Cardiac muscle cell (in vitro differentiated cells and primary cell): ENCODE data around the gene EIF5AL1. TPM values are rescaled to one million over a fixed set of nuclear protein-coding genes. Genes with fewer than 3 reads are reported as not detected.
"Not testable (repeated sequence)": the region's sequence is repeated elsewhere in the genome, so short reads cannot be mapped to it uniquely, and the experiment has no call there.

Source experiments
- DNase-seq, 2 donors: peaks; one replicate each; pipeline versions ENCODE4 v3.0.0 to v3.0.0-alpha.2; 2010 to 2017; ENCODE audit warnings: low read depth in 1 of 2, low spot score in 1 of 2
- H3K27ac ChIP-seq: fragments of 200-600 bp; sonication (generic); 2 replicates; pipeline ENCODE4 v1.5.1; 2016
- H3K27me3 ChIP-seq: fragments of 200-600 bp; sonication (generic); 2 replicates; pipeline ENCODE4 v1.6.0; 2016; ENCODE audit warnings: control low read depth
- H3K36me3 ChIP-seq: fragments of 200-600 bp; sonication (generic); 2 replicates; pipeline ENCODE4 v1.5.1; 2016; ENCODE audit warnings: control low read depth
- H3K4me1 ChIP-seq: fragments of 200-600 bp; sonication (generic); 2 replicates; pipeline ENCODE4 v1.8.1; 2017; ENCODE audit warnings: low read depth, mild to moderate bottlenecking, mixed run types
- H3K4me3 ChIP-seq: fragments of 200-600 bp; sonication (generic); 2 replicates; pipeline ENCODE4 v1.5.1; 2016; ENCODE audit warnings: mild to moderate bottlenecking
- H3K9me3 ChIP-seq: fragments of 200-600 bp; sonication (generic); 2 replicates; pipeline ENCODE4 v1.5.1; 2017; ENCODE audit warnings: low read depth, mild to moderate bottlenecking, control low read depth
- polyA plus RNA-seq: library from polyadenylated mRNA; unstranded; fragments of >200 nt; fragmentation: Nextera tagmentation; extraction: Ambion mirVana; gene quantifications from 2 replicates; pipeline ENCODE4 v1.2.1, GENCODE V29; 2016
- total RNA-seq: library from RNA; depleted of rRNA; stranded (reverse); fragments of >200 nt; gene quantifications from 2 replicates; pipeline ENCODE4 v1.2.3, GENCODE V29; 2016
- TF ChIP-seq, protein P1 (sequence below): IDR thresholded peaks from 2 replicates; pipeline ENCODE4 v1.5.1; 2012; ENCODE audit warnings: low read depth, mild to moderate bottlenecking, low read length

EIF5AL1 gene
- total and polyA plus RNA-seq, 2 experiments from 2014 or later = 0.27 to 1.9 TPM

DNA sequence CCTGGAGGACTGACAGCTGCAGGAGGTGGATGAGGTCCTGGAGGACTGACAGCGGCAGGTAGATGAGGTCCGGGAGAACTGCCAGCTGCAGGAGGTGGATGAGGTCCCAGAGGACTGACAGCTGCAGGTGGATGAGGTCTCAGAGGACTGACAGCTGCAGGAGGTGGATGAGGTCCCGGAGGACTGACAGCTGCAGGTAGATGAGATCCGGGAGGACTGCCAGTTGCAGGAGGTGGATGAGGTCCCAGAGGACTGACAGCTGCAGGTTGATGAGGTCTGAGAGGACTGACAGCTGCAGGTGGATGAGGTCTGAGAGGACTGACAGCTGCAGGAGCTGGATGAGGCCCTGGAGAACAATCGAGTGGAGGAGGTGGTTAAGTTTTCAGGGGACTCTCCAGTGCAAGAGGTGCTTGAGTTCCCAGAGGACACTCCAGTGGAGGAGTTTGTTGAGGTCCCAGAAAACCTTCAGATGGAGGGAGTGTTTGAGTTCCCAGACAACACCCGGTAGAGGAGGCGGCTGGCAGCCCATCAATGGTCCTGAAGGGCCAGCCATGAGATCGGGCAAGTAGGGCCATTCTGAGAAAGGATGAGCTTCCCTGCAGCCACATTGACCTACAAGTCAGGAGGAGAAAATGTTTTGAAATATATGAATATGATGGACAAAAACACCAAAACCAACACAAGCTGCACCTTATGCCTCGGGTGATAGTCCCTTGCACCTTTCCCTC is 4.7 kb upstream of the EIF5AL1 start:
- TF ChIP-seq, protein P1, sequence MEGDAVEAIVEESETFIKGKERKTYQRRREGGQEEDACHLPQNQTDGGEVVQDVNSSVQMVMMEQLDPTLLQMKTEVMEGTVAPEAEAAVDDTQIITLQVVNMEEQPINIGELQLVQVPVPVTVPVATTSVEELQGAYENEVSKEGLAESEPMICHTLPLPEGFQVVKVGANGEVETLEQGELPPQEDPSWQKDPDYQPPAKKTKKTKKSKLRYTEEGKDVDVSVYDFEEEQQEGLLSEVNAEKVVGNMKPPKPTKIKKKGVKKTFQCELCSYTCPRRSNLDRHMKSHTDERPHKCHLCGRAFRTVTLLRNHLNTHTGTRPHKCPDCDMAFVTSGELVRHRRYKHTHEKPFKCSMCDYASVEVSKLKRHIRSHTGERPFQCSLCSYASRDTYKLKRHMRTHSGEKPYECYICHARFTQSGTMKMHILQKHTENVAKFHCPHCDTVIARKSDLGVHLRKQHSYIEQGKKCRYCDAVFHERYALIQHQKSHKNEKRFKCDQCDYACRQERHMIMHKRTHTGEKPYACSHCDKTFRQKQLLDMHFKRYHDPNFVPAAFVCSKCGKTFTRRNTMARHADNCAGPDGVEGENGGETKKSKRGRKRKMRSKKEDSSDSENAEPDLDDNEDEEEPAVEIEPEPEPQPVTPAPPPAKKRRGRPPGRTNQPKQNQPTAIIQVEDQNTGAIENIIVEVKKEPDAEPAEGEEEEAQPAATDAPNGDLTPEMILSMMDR = no peak
- Histone ChIP-seq H3K36me3 (no peaks in the 10 kb centered on the region), H3K4me1 (no peaks in the 10 kb centered on the region), H3K27ac (no peak overlapping the region), H3K4me3 (no peak overlapping the region), H3K9me3 (no peaks in the 10 kb centered on the region), H3K27me3 (peaks cover 27% of the 10 kb centered on the region)
- no peak for DNase-seq

DNA sequence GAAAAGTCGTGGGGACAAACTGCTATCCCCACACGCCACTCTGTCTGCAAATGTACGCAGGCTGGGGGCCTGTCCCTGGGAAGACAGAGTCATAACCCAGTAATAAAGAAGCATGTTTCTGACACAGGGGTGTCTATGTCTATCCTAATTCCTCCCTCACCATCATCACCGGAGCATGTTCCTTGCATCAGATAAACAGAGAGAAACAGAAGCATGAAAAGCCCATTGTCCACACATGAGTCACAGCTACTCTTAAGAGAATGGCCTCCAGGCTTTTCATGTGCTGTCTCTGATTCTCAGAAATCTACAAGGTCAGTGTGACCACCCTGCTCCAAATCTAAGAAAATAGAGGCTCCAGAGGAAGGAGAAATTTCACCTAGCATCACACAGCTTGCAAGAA is 4.1 kb upstream of the EIF5AL1 start:
- H3K4me3 ChIP-seq = not testable (repeated sequence)

DNA sequence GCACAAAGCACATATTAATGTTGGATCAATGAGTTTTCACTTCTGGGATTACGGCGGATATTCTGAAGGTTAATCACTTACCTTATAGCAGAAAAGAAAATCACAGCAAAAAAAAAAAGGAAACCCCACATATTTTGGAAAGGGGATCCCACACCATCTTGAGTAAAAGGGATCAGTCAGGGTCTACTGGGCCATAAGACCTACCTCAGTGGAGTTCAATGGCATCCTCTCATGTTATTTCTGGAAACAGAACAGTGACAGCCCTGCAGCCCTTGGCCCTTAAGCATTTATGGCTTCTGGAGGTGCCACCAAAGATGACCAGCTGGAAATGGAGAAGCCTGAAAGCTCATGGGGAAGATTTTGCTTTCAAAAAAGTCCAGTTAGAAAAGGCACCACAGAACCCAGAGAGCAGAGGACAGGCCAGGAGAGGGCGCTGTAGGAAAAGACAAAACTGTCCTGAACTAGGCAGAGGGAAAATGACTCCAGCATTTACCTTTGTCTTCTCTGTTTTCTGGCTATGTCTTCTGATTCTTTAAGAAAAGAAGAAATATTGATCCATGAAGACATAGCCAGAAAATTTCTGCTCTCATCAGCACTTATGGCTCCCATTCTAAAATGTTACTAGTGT is 2.9 kb upstream of the EIF5AL1 start:
- DNase-seq, H3K27ac ChIP-seq, H3K9me3 ChIP-seq, H3K4me3 ChIP-seq, H3K36me3 ChIP-seq, H3K4me1 ChIP-seq: not testable (repeated sequence)
- H3K27me3 ChIP-seq = peaks cover 25% of the 10 kb centered on the region

More for the DNA sequence above, 4.1 kb upstream of the EIF5AL1 start:
- not testable (repeated sequence) for H3K36me3 ChIP-seq, H3K4me1 ChIP-seq, H3K9me3 ChIP-seq, H3K27ac ChIP-seq, DNase-seq
- peaks cover 25% of the 10 kb centered on the region for H3K27me3 ChIP-seq

DNA sequence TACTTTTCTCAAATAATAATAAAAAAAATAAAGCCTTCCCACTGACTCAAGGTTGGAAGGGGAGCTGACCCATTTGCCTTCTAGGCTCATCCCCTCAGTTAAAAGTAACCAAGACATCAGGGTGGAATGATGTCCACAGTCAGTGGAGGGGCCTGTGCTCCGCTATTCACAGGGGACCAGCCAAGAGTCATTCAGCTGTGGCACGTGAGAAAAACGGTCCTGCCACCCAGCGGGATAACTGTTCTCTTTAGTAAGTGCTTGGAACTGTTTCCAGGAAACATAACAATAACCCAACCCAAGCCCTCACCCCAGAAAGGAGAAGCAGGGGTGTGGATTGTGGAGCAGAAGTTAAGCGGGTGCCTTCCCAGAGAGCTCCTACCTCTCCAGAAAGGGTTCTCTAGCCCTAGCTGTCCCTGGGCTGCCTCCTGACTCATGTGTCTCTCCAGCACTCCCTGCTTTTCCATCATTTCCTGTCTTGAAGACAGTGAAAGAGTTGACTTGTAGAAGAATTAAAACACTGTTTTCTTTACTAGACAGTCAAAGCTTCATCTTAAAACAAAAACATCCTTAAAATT is 2.3 kb upstream of the EIF5AL1 start:
- not testable (repeated sequence) for H3K4me3 ChIP-seq, H3K27ac ChIP-seq, DNase-seq, H3K4me1 ChIP-seq, H3K36me3 ChIP-seq, H3K9me3 ChIP-seq
- peaks cover 25% of the 10 kb centered on the region for H3K27me3 ChIP-seq

DNA sequence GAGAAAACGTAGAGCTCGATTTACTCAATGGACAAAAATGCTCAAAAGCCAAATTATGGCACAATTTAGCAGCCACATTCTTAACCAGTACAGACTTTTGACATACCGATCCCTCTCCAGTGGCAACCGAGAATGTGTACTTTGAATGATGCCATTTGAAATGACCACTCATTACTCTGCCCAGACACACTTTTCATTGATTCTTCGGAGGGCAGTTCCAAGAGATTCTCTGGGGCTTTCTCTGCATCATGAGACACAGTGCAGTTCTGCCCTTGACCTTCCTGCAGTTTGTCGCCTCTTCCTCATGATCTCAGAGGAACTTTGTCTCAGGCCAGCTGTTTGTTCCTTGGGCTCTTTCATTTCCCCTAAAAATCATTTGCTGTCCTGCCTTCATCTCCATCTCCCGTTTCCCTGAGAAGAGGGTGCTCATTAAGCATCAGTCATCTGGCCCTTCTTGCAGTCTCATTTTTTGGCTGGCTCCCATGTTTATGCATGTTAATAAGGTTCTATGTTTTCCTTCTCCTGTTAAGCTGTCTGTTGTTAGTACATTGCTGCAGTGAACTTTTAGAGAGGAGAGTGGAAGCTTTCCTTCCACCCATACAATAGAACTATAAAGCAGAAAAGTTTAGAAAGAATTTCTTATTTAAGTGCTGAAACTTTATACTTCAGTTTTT is 4.3 kb downstream of the EIF5AL1 start:
- H3K4me3 ChIP-seq = not testable (repeated sequence)

DNA sequence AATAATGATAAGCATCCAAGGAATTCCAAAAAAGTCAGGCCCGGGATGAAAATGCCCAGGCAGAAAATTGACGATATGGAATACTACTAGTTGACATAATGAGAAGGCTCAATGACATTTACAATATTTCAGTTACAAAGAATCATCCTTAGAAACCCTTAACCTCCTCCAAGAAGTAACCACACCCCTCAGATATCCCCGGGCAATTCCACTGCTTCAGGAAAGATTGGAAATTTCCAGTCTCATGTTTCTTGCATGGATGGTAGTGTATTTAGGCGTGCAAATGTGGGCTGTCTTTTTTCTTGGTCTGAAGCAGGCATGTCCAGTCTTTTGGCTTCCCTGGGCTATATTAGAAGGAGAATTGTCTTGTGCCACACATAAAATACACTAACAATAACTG is 5.2 kb downstream of the EIF5AL1 start:
- H3K4me1 ChIP-seq, DNase-seq, H3K4me3 ChIP-seq, H3K36me3 ChIP-seq, H3K9me3 ChIP-seq, H3K27ac ChIP-seq, H3K27me3 ChIP-seq: not testable (repeated sequence)

More for the DNA sequence above, 4.3 kb downstream of the EIF5AL1 start:
- H3K9me3 ChIP-seq, DNase-seq, H3K36me3 ChIP-seq, H3K27me3 ChIP-seq, H3K27ac ChIP-seq, H3K4me1 ChIP-seq: not testable (repeated sequence)

DNA sequence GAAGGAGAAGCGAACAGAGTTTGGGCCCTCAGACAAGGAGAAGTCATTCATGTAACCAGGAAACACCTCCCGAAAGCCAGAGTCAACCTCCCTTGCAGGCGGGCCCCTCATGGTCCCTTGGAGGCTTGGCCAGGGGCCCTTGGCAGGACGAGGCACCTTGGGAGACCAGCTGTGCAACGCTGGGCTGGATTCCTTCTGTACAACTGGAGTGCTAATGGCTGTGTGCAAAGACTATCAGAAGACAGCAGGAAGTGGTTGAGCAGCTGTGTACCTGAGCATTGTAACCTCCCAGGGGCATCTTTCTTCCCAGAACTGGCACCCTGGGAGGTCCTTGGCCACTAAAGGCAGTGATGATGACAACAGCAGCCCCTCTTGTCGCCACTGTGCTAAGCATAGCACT is 9.4 kb downstream of the EIF5AL1 start:
- not testable (repeated sequence) for H3K4me3 ChIP-seq, H3K36me3 ChIP-seq, H3K27ac ChIP-seq, DNase-seq, H3K9me3 ChIP-seq, H3K4me1 ChIP-seq, H3K27me3 ChIP-seq

DNA sequence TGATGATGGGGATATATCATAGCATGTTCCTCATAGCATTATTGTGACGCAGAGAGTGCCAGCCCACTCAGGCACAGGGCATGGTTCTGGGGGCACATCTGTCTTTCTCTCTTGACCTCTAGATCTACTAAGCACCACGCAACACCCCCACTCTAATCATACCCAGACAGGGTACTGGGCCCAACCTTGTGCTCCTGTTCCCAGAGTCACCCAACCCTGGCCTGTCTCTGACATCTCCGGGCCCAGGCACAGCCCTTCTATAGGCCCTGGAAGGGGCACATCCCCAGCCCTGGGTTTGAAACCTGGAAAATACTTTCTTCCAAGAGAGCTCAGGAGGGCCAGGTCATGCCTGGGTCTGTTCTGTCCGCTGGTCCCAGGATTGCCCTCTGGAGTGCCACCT is 10.1 kb downstream of the EIF5AL1 start:
- not testable (repeated sequence) for H3K27me3 ChIP-seq, H3K36me3 ChIP-seq, H3K9me3 ChIP-seq, H3K27ac ChIP-seq, DNase-seq, H3K4me3 ChIP-seq, H3K4me1 ChIP-seq

DNA sequence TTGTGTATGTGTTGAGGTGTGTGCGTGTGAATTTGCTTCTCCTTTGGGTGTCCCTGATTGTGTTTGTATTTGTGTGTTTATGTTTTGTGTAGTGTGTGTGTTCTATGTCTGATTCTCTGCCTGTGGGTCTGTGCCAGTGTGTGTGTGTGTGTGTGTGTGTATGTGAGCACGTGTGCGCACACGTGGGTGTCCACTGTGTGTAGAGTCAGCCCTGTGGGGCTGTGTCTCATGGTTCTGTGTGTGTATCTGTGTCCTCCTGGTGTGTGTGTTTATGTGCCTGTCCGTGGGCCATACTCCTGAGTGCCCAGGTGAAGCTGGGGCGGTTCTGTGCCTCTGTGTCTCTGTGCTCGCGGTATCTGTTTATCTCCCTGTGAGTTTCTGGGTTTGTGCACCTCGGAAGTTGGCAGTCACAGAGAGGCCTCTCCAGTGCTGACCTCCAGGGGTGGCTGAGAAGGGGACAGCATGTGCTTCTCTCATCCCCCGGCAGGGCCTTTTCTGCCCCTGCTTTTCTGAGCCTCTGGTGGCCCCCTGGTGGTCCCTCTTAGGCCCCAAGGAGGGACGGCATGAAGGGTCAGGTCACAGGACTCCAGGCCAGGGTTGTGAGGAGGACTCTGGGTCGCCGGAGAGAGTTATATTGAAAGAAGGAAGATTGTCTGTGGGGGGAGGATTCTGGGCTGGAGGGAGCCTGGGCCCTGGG is 11.0 kb downstream of the EIF5AL1 start:
- H3K27ac ChIP-seq, DNase-seq, H3K4me3 ChIP-seq, H3K27me3 ChIP-seq, H3K9me3 ChIP-seq, H3K4me1 ChIP-seq, H3K36me3 ChIP-seq: not testable (repeated sequence)

DNA sequence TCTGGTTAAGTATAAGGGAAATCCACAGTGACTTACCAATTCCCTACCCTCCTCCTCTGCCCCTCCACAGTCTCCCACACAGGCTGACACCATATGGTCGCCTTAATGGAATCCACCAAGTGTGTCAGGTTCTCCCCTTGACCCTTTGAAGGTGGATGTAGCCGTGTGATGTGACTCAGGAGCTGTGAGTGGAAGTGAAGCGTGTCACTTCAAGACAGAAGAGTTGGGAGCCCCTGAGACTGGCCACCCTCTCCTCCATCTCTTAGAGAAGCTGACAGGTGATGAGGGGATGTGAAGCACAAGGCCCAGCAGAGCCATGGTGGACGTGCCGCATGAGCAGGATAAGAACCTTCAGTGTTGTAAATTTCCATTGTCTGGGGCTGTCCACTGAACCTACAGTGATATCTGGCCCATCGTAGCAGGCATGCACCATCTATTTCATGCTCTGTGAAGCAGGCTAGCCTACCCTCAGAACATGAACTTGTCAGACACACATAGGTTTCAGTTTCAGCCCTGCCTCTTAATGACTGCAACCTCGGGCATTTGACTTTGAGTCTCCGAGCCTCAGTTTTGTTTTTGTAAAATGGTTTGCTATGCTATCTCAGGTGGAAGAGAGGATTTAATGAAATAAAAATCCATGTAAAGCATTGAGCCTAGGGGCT is 12.8 kb downstream of the EIF5AL1 start:
- not testable (repeated sequence) for H3K36me3 ChIP-seq, H3K4me3 ChIP-seq, H3K9me3 ChIP-seq, H3K27me3 ChIP-seq, H3K27ac ChIP-seq, DNase-seq, H3K4me1 ChIP-seq

DNA sequence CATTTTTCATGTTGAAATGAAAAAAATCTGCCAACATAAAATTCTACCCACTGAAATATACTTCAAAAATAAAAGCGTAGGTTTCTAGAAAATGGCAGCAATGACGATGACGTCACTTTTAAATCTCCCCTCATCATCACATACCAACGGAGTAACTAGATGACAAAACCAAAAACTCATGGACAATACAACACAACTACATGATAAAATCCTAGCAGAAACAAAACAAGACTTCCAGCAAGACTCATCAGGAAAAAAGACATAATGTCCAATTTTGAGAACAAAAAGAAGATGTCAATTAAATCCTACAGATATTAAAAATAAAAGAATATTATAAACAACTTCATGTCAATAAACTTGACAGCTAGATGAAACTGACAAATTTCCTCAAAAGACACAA is 15.9 kb downstream of the EIF5AL1 start:
- not testable (repeated sequence) for DNase-seq, H3K9me3 ChIP-seq, H3K4me1 ChIP-seq, H3K36me3 ChIP-seq, H3K27me3 ChIP-seq, H3K27ac ChIP-seq, H3K4me3 ChIP-seq
